HEK293T (cell line): ENCODE data around the gene SLC39A6.

ENCODE experiments used
- BHLHE40 ChIP-seq: fragments of 450-650 bp; IDR thresholded peaks from 2 replicates; pipeline ENCODE4 v1.6.1; 2016; ENCODE audit warnings: mild to moderate bottlenecking, moderate library complexity, borderline replicate concordance
- FOXK2 ChIP-seq: fragments of 450-650 bp; IDR thresholded peaks from 2 replicates; pipeline ENCODE4 v1.6.1; 2016; ENCODE audit warnings: mild to moderate bottlenecking
- FOXM1 ChIP-seq: fragments of 450-650 bp; IDR thresholded peaks from 2 replicates; pipeline ENCODE4 v1.6.1; 2017; ENCODE audit warnings: mild to moderate bottlenecking, borderline replicate concordance
- L3MBTL2 ChIP-seq: fragments of 450-650 bp; conservative IDR thresholded peaks from 2 replicates; pipeline ENCODE4 v1.6.1; 2016; ENCODE audit warnings: mild to moderate bottlenecking
- SP1 ChIP-seq: fragments of 450-650 bp; IDR thresholded peaks from 2 replicates; pipeline ENCODE4 v1.6.1; 2017
- SUZ12 ChIP-seq: fragments of 450-650 bp; IDR thresholded peaks from 2 replicates; pipeline ENCODE4 v1.6.1; 2016; ENCODE audit warnings: mild to moderate bottlenecking
- TARDBP ChIP-seq: fragments of 450-650 bp; IDR thresholded peaks from 2 replicates; pipeline ENCODE4 v1.6.1; 2016
- TF ChIP-seq, protein P1 (sequence below): fragments of 450-650 bp; IDR thresholded peaks from 2 replicates; pipeline ENCODE4 v1.6.1; 2016

DNA sequence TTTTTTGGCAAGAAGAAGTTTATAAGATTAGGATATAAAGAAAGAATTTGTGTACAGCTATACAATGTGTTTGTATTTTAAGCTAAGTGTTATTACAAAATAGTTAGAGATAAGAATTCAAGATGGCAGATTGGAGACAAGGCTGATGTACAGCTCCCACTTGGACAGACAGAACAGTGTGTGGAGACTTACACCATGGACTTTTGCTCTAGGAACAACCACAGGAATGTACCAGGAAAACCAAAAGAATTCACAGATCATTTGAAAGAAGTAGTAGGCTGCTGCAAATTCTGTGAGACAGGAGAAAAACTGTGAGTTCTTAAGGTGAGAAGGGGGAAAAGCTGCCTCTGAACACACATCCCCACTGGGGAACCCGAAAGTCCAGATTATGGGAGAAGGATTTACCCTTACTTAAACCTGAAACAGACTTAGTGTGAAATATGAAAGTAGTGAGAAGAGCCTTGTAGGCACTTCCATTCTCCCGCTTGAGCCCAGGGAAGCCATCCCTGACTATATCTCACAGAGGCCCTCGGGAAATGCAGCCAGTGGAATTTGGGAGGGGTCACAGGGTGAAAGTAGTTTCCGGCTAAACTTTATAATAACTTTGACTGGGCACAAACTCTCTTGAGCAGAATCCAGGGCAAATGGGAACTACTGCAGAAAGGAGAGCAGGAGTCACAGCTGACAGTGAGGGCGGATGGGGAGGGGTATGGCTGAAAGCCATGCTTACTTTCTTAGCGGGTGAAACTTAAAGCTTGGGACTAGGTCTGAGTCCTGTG is 50.2 kb downstream of the SLC39A6 start:
- TF ChIP-seq, protein P1, sequence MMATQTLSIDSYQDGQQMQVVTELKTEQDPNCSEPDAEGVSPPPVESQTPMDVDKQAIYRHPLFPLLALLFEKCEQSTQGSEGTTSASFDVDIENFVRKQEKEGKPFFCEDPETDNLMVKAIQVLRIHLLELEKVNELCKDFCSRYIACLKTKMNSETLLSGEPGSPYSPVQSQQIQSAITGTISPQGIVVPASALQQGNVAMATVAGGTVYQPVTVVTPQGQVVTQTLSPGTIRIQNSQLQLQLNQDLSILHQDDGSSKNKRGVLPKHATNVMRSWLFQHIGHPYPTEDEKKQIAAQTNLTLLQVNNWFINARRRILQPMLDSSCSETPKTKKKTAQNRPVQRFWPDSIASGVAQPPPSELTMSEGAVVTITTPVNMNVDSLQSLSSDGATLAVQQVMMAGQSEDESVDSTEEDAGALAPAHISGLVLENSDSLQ: no peak
- TF ChIP-seq SP1 (no peak), FOXM1 (no peak), TARDBP (no peak), BHLHE40 (no peak), SUZ12 (no peak), FOXK2 (no peak), L3MBTL2 (no peak)
